SK-N-DZ (cell line): Measurements from ENCODE around the gene CCNO. TPM values are rescaled to one million over a fixed set of nuclear protein-coding genes. Genes with fewer than 3 reads are reported as not detected.

Experiments used
- DNase-seq: peaks from one replicate; pipeline ENCODE4 v3.0.0-alpha.2; 2015; ENCODE audit warnings: low spot score
- polyA plus RNA-seq, 2 experiments: library from polyadenylated mRNA; depleted of rRNA; stranded (reverse); fragments of >200 nt; gene quantifications; 2 replicates each; pipeline ENCODE4 v1.2.3, GENCODE V29; 2014

Gene CCNO
- 0.23 and 0.69 TPM in 2 replicates for polyA plus RNA-seq (2014; cell fraction: cytosol; rRNA removed)
- not detected in 2 replicates for polyA plus RNA-seq (2014; cell fraction: nucleus; rRNA removed)

GRCh38 chr5:55232985-55233928 is at the start of gene CCNO:
Gene CCNO (minus strand): TSS chr5:55233608. CDS start chr5:55233523, 85 bp downstream.
- peak; percentile 62 for DNase-seq

GRCh38 chr5:55278778-55279177 is 45.4 kb upstream of the CCNO start:
- DNase-seq, result no peak

GRCh38 chr5:55276771-55277170 is 43.4 kb upstream of the CCNO start:
- DNase-seq, result no peak

GRCh38 chr5:55258339-55258738 is 24.9 kb upstream of the CCNO start:
- no peak for DNase-seq

GRCh38 chr5:55254802-55255201 is 21.4 kb upstream of the CCNO start:
- DNase-seq, result no peak

GRCh38 chr5:55250064-55250463 is 16.7 kb upstream of the CCNO start:
- DNase-seq, result no peak

- DNase-seq, result no peak
Observed at GRCh38 chr5:55241746-55242145, 8.3 kb upstream of the CCNO start.

GRCh38 chr5:55236800-55237199 is 3.4 kb upstream of the CCNO start:
- DNase-seq, result no peak

- no peak for DNase-seq
Observed at GRCh38 chr5:55234121-55234700, 803 bp upstream of the CCNO start.

GRCh38 chr5:55232271-55232984 is 980 bp downstream of the CCNO start:
- no peak for DNase-seq

GRCh38 chr5:55231919-55232270 is 1.5 kb downstream of the CCNO start:
- DNase-seq, result no peak

- DNase-seq, result peak; percentile 52
Observed at GRCh38 chr5:55231029-55231918, 2.1 kb downstream of the CCNO start.

GRCh38 chr5:55230086-55230629 is 3.2 kb downstream of the CCNO start:
- DNase-seq, result no peak

- DNase-seq, result no peak
Observed at GRCh38 chr5:55227664-55228430, 5.6 kb downstream of the CCNO start.

GRCh38 chr5:55226934-55227663 is 6.3 kb downstream of the CCNO start, which contains the start of gene MCIDAS:
Gene MCIDAS (minus strand): TSS chr5:55227315. CDS start chr5:55227138, 177 bp downstream.
- peak; percentile 53 for DNase-seq

- peak; percentile 83 for DNase-seq
Observed at GRCh38 chr5:55226027-55226933, 7.1 kb downstream of the CCNO start.

- DNase-seq, result no peak
Observed at GRCh38 chr5:55225346-55225745, 8.1 kb downstream of the CCNO start.

- DNase-seq, result no peak
Observed at GRCh38 chr5:55223812-55224240, 9.6 kb downstream of the CCNO start.
